Left ventricle myocardium superior (tissue), 1 donor: ENCODE data around the gene CLMN. TPM values are rescaled to one million over a fixed set of nuclear protein-coding genes. Genes with fewer than 3 reads are reported as not detected.
"Not testable (repeated sequence)": the region's sequence is repeated elsewhere in the genome, so short reads cannot be mapped to it uniquely, and the experiment has no call there.

Experiments used
- ATAC-seq: fragments of 200-7000 bp; cut with Tn5 transposase; one replicate; pipeline ENCODE4 v1.9.1; 2020; ENCODE audit warnings: mild to moderate bottlenecking, moderate library complexity
- DNase-seq: peaks from one replicate; pipeline ENCODE4 v3.0.0-alpha.2; 2020
- intact Hi-C: fragments of 100-400 bp; cut with micrococcal nuclease; formaldehyde crosslinking; loops from one replicate; pipeline ENCODE4 v1.11.0; 2022
- total RNA-seq: library from RNA; stranded (reverse); fragmentation: NEBNext Ultra II Directional; extraction: Animal tissue kit (Norgen Biotek cat#: 25700); gene quantifications from one replicate; pipeline ENCODE4 v1.2.1, GENCODE V29; 2021
- donor health status: DM: no; HTN: yes; CAD: no; lungs with severe emphysema.

The CLMN gene
- total RNA-seq, 1 donor from 2014 or later: 8.9 TPM

DNA sequence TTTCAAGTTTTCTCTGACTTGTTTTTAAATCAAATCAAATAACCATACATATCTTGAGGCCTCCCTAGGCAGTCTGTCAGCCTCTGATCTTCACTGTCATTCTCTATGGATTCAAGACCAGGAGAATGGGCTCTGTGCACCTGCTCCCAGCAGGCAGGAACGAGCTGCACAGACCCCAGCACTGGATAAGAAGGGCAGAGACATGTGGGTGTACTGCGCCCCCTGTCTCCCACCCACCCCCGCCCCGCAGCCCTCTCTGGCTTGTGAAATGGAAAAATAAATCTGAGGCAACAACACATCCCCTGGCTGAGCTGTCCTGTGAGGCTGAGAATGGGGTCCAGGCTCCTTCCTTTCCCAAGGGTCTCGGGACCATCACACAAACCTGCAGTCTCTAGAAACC lies 26.3 kb downstream of the CLMN start:
- intact Hi-C loops: no loop called here
- no peak for ATAC-seq
- no peak for DNase-seq

- intact Hi-C loops: no loop called here
- no peak for DNase-seq
Observed at GRCh38 chr14:95292660-95293425, 26.9 kb downstream of the CLMN start.

GRCh38 chr14:95291859-95292542 lies 27.7 kb downstream of the CLMN start:
- intact Hi-C loops: no loop called here
- peak; percentile 72 for ATAC-seq
- peak; percentile 79 for DNase-seq

More at GRCh38 chr14:95292660-95293425, 26.9 kb downstream of the CLMN start:
- ATAC-seq: no peak

DNA sequence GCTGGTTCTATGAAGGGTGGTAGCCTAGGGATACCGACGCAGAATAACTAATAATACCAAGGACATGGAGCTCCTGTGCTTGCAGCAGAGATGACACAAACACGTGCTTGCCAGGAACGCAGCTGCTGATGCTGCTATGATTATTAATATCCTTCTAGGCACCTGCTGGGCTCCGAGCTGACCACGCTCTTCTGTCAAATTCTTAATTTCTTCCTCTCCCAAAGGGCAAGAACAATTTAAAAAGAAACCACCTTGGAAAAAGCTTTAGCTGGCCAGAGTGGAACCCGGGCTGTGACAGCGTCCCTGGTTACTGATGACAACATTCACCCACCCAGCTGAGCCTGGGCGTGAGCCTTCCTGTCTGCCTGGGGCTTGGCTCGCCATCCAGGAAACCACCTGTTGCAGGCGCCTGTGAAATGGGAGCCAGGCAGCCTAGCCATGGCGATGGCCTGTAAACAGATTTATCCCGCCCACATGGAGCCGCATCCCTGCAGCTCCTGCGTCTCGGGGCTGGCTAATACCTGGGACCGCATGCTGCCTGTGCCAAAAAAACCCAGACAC lies 28.8 kb downstream of the CLMN start:
- intact Hi-C loops: no loop called here
- peak; percentile 81 for ATAC-seq
- peak; percentile 68 for DNase-seq

DNA sequence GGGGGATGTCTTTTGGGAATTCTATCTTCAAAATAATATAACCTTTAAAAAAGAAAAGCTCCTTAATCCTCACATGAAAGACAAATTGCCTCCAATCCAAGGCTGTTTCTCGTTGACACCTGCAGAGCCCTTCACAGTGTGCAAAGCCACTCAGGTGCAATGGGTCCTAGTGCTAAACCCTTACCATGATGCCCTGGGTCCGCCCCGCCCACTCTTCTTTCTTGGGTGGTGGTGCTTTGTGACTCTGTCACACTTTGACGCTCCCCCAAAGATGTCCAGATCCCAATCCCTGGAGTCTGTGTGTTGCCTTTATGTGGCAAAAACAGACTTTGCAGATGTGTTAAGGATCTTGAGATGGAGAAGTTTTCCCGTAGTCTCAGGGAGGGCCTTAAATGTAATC lies 29.7 kb downstream of the CLMN start:
- intact Hi-C loops: no loop called here
- DNase-seq (no peak), ATAC-seq (no peak)

- intact Hi-C loops: no loop called here
- DNase-seq (no peak), ATAC-seq (no peak)
Observed at GRCh38 chr14:95289323-95290010, 30.2 kb downstream of the CLMN start.

GRCh38 chr14:95288672-95289322 lies 30.9 kb downstream of the CLMN start:
- intact Hi-C loops: no loop called here
- DNase-seq (no peak), ATAC-seq (no peak)

GRCh38 chr14:95287176-95287754 lies 32.4 kb downstream of the CLMN start:
- intact Hi-C loops: no loop called here
- ATAC-seq (no peak), DNase-seq (no peak)

DNA sequence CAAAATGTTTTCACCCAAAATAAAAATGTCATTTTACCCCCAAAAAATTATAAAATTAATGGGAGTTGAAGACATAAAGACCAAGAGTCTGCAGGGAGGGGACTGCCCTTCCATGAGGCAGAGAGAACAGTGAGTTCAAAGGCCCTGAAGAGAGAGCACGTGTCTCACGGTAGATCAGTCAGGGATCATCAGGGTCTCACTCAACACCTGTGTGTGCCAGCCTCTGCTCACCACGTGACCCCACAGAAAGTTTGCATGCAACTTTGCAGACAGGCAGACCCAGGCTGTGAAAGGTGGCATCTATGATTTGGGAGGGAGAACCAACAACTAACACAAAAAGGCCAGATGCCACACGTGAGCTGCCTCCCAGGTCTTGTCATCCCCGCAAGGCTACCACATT lies 33.1 kb downstream of the CLMN start:
- ATAC-seq: no peak
- no peak for DNase-seq
- intact Hi-C loops: no loop called here

DNA sequence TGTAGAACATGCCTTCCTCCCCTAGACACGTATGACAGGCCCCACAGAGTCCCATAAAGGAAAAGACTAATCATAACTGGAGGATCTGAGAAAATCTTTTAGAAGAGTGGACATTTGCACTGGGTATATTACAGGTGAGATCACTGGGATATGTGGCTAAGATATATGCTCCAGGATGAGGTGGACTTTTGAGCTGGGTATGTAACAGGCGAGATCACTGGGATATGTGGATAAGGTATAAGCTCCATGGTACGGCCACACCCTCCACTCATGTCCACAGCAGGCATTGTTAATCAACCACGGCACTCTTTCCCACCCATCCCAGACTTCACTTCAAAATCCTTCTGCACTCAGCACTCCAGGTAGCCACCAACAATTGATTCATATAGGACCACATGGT lies 34.1 kb downstream of the CLMN start:
- intact Hi-C loops: no loop called here
- DNase-seq: no peak

DNA sequence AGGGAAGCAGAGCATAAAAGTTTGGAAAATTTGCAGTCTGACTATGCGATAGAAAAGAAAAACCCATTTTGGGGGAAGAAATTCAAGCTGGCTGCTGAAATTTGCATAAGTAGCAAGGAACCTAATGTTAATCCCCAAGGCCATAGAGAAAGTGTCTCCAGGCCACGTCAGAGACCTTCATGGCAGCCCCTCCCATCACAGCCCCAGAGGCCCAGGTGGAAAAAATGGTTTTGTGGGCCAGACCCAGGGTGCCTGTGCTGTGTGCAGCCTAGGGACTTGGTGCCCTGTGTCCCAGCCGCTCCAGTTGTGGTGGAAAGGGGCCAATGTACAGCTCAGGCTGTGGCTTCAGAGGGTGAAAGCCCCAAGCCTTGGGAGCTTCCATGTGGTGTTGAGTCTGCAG lies 35.9 kb downstream of the CLMN start:
- DNase-seq, intact Hi-C loops, ATAC-seq: not testable (repeated sequence)

More for the DNA sequence above, 34.1 kb downstream of the CLMN start:
- no peak for ATAC-seq

GRCh38 chr14:95282986-95283380 lies 36.7 kb downstream of the CLMN start:
- intact Hi-C loops, ATAC-seq, DNase-seq: not testable (repeated sequence)

GRCh38 chr14:95282354-95282985 lies 37.2 kb downstream of the CLMN start:
- DNase-seq (no peak), ATAC-seq (peak; percentile 28)
- intact Hi-C loops: no loop called here

GRCh38 chr14:95281560-95282176 lies 38.0 kb downstream of the CLMN start:
- no peak for DNase-seq
- ATAC-seq: no peak
- intact Hi-C loops: no loop called here

DNA sequence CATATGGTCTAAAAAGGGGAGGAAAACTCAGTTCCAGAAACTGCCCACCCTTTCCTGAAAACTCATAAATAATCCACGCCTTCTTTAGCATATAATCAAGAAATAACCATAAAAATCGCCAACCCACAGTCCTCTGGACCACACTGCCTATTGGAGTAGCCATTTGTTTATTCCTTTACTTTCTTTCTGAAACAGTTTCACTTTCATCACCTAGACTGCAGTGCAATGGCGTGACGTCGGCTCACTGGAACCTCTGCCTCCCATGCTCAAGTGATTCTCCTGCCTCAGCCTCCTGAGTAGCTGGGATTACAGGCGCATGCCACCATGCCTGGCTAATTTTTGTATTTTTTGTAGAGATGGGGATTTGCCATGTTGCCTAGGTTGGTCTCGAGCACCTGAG lies 44.2 kb downstream of the CLMN start:
- no peak for ATAC-seq
- DNase-seq: no peak
- intact Hi-C loops: no loop called here

- no peak for ATAC-seq
- no peak for DNase-seq
- intact Hi-C loops: no loop called here
Observed at GRCh38 chr14:95274874-95275273, 44.8 kb downstream of the CLMN start.

DNA sequence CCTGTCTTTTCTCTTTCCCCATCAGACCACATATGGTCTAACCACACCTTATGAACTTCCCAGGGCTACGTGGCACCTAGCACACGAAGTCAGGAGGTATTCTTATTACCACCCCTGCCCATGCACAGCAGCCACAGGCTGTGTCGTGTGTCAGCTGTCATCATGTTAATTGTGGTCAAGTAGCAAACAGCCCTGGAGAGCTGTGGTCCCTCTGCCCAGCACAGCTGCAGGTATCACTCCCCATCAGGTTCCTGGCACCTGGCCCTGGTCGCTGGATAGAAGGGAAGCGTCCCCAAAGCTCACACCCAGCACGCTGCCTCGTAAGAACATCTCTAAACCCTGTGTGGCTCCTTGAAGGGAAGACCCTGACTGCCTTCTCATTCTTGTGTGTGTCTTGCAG lies 45.4 kb downstream of the CLMN start:
- intact Hi-C loops: no loop called here
- no peak for DNase-seq
- ATAC-seq: no peak
